ENCODE measurements around the gene C1orf105. TPM values are rescaled to one million over a fixed set of nuclear protein-coding genes. Genes with fewer than 3 reads are reported as not detected.

C1orf105 gene
- total and polyA plus RNA-seq, 2 of the 13 experiments (the other 11 are each of a cell fraction or from before 2014, with no cell fraction given): 0.15 to 0.45 TPM

- H3K4me1 ChIP-seq (ENCODE audit: insufficient read depth, low read length): peaks cover 28% of the 10 kb centered on the region
- POLR2A ChIA-PET: no interaction called here
- 73% methylated on average over 3 of the region's 3 CpGs for WGBS (ENCODE audit: low lambda C conversion rate)
Observed at GRCh38 chr1:172395576-172395975, 24.9 kb upstream of the C1orf105 start.

More at GRCh38 chr1:172395576-172395975, 24.9 kb upstream of the C1orf105 start:
- BruUV-seq (replicated peaks): no TSS peak
- no peak overlapping the region for H3K9ac ChIP-seq (ENCODE audit: insufficient read depth, low read depth, low read length)
- H3K36me3 ChIP-seq (replicated peaks in 1 of 2; ENCODE audit: control insufficient read depth in 1 of 2, insufficient read depth in 2 of 2, low read length in 2 of 2): no peaks in the 10 kb centered on the region
- intact Hi-C loops (cut with micrococcal nuclease; ENCODE audit: unreplicated experiment) (loop anchor here (5.0 kb wide), 1 partner anchor 128 kb away; no protein-coding TSS in a partner anchor), in situ Hi-C loops (cut with HindIII; ENCODE audit: extremely low pct_ligation_motif_present, low pct_unique_long_range_greater_than_20kb) (loop anchor here (10.0 kb wide), 1 partner anchor 391 kb away; no protein-coding TSS in a partner anchor)
- ATAC-seq (no peak), FAIRE-seq (no peak), DNase-seq (ENCODE audit: low spot score) (no peak)
- H3K27me3 ChIP-seq (ENCODE audit: control insufficient read depth in 1 of 2, insufficient read depth in 2 of 2, low read length in 2 of 2): no peaks in the 10 kb centered on the region; a peak in 1 of 5 replicates
- no peak overlapping the region for H3K4me3 ChIP-seq (replicated peaks in 1 of 3; ENCODE audit: insufficient read depth in 1 of 3, low read depth in 2 of 3, low read length in 3 of 3)
- H3K4me2 ChIP-seq (ENCODE audit: low read depth, low read length): no peak overlapping the region
- no peaks in the 10 kb centered on the region for H3K9me3 ChIP-seq (ENCODE audit: low read length)
- H2AFZ ChIP-seq (ENCODE audit: low read length): no peak overlapping the region
- H3K79me2 ChIP-seq (ENCODE audit: insufficient read depth, low read length): no peaks in the 10 kb centered on the region
- CTCF ChIA-PET (ENCODE audit: low intra/inter-chr PET ratio, low total read pairs): no interaction called here
- H4K20me1 ChIP-seq (ENCODE audit: insufficient read depth, low read length): no peaks in the 10 kb centered on the region
- H3K27ac ChIP-seq (ENCODE audit: extremely low read length, insufficient read depth, low read length): no peak overlapping the region
- TF ChIP-seq TBX3 (IDR thresholded peaks at IDR 0.05; ENCODE audit: borderline replicate concordance) (no peak), ZNF414 (CRISPR knock-in tag; IDR thresholded peaks at IDR 0.05) (no peak), SP2 (CRISPR knock-in tag; IDR thresholded peaks at IDR 0.05) (no peak), POGZ (CRISPR knock-in tag; IDR thresholded peaks at IDR 0.05) (no peak), KLF16 (CRISPR knock-in tag; IDR thresholded peaks at IDR 0.05) (no peak), MAZ (IDR thresholded peaks at IDR 0.05; ENCODE audit: borderline replicate concordance, low read depth, low read length) (no peak), MAZ (CRISPR knock-in tag; IDR thresholded peaks at IDR 0.05; ENCODE audit: low read depth) (no peak), SMC3 (IDR thresholded peaks at IDR 0.05; ENCODE audit: low read length) (no peak), ISX (CRISPR knock-in tag; conservative IDR thresholded peaks at IDR 0.05) (no peak), ZNF710 (CRISPR knock-in tag; IDR thresholded peaks at IDR 0.05; ENCODE audit: borderline replicate concordance) (no peak), EZH2 (conservative IDR thresholded peaks at IDR 0.05; ENCODE audit: low read depth, low read length) (no peak)
- TF ChIP-seq, protein P1, sequence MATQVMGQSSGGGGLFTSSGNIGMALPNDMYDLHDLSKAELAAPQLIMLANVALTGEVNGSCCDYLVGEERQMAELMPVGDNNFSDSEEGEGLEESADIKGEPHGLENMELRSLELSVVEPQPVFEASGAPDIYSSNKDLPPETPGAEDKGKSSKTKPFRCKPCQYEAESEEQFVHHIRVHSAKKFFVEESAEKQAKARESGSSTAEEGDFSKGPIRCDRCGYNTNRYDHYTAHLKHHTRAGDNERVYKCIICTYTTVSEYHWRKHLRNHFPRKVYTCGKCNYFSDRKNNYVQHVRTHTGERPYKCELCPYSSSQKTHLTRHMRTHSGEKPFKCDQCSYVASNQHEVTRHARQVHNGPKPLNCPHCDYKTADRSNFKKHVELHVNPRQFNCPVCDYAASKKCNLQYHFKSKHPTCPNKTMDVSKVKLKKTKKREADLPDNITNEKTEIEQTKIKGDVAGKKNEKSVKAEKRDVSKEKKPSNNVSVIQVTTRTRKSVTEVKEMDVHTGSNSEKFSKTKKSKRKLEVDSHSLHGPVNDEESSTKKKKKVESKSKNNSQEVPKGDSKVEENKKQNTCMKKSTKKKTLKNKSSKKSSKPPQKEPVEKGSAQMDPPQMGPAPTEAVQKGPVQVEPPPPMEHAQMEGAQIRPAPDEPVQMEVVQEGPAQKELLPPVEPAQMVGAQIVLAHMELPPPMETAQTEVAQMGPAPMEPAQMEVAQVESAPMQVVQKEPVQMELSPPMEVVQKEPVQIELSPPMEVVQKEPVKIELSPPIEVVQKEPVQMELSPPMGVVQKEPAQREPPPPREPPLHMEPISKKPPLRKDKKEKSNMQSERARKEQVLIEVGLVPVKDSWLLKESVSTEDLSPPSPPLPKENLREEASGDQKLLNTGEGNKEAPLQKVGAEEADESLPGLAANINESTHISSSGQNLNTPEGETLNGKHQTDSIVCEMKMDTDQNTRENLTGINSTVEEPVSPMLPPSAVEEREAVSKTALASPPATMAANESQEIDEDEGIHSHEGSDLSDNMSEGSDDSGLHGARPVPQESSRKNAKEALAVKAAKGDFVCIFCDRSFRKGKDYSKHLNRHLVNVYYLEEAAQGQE (IDR thresholded peaks at IDR 0.05; ENCODE audit: borderline replicate concordance in 1 of 2, low read depth in 1 of 2, low read length in 2 of 2): no peak

Data from HepG2 (cell line).